Measurements from ENCODE around the gene NRTN. TPM values are rescaled to one million over a fixed set of nuclear protein-coding genes. Genes with fewer than 3 reads are reported as not detected.
A peak's percentile ranks its signal among the peaks of the same experiment; 100 is the strongest.

The NRTN gene
- total and polyA plus RNA-seq, 2 of the 4 experiments (the other 2 are of a cell fraction) = 0.17 to 0.18 TPM

DNA sequence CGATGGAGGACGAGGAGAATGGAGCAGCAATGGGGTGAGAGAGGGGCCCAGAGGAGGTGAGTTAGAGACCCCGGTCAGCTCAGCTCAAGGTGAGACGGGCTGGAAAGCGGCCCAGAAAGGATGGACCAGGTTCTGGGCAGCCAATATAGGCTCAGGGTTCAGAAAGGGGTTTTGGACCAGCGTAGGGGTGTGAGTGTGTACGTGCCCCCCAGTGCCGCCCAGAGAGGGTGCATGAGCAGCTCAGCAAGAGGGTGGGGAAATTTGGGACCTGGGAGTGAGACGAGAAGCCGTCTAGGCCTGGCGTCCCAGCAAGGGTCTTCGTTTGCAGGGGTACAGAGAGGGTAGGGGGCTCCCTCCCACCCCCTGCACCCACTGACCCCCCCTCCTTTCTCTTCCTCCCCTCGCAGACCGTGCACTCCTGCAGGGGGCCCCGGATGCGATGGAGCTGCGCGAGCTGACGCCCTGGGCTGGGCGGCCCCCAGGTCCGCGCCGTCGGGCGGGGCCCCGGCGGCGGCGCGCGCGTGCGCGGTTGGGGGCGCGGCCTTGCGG is 22.5 kb downstream of the NRTN start:
- H4K5ac ChIP-seq (ENCODE audit: low read depth, low read length) = peak overlapping the region; percentile 81
- H2AK9ac ChIP-seq (replicated peaks; ENCODE audit: low read depth, low read length, poor library complexity) = peak overlapping the region; percentile 58
- H3K79me1 ChIP-seq (ENCODE audit: low read depth in 1 of 2, low read length in 2 of 2) = peaks cover 0 to 6% of the 10 kb centered on the region in 2 experiments; a peak in 2 of 4 replicates
- peak overlapping the region; percentile 79 for H3K4ac ChIP-seq (ENCODE audit: low read depth, low read length)
- no peaks in the 10 kb centered on the region for H4K20me1 ChIP-seq (ENCODE audit: insufficient read depth, low read length)
- POLR2A ChIA-PET (ENCODE audit: unreplicated experiment) = interaction anchor here (0.5 to 0.9 kb wide), 3 partner anchors 23 to 99 kb away, joined by 3 read pairs; no protein-coding TSS in a partner anchor
- in situ Hi-C loops (cut with MboI; ENCODE audit: low sequenced_read_pairs) (no loop called here), dilution Hi-C loops (cut with HindIII; ENCODE audit: low sequenced_read_pairs, unreplicated experiment) (no loop called here), intact Hi-C loops (cut with micrococcal nuclease) (loop anchor here (5.0 kb wide), 1 partner anchor 65 kb away; no protein-coding TSS in a partner anchor)
- H2BK20ac ChIP-seq (ENCODE audit: low read depth, low read length) = no peak overlapping the region
- peaks cover 10% of the 10 kb centered on the region for H3K4me1 ChIP-seq (ENCODE audit: control insufficient read depth, insufficient read depth, low read length)
- no peaks in the 10 kb centered on the region for H3K9me3 ChIP-seq (ENCODE audit: control insufficient read depth, insufficient read depth, low read length)
- peak overlapping the region; percentile 59 for H3K4me3 ChIP-seq (ENCODE audit: insufficient read depth, low read depth, low read length)
- H2AFZ ChIP-seq (replicated peaks; ENCODE audit: low read length, poor library complexity) = peak overlapping the region; percentile 97
- peak overlapping the region; percentile 56; the same call in 1 of the 2 replicates for H3K9ac ChIP-seq (ENCODE audit: low read depth, low read length)
- H3K18ac ChIP-seq (ENCODE audit: low read depth, low read length) = peak overlapping the region; percentile 5; the same call in 1 of the 2 replicates
- H4K8ac ChIP-seq (ENCODE audit: low read depth in 2 of 2, low read length in 2 of 2) = peak overlapping the region; percentile 94 to 97
- H2BK15ac ChIP-seq (ENCODE audit: low read depth, low read length) = no peak overlapping the region
- no peak overlapping the region for H3K27ac ChIP-seq (ENCODE audit: insufficient read depth, low read length)
- no peak overlapping the region for H3K56ac ChIP-seq (ENCODE audit: extremely low read depth, insufficient read depth, low read length)
- H2AK5ac ChIP-seq (ENCODE audit: low read depth, low read length) = peak overlapping the region; percentile 66; the same call in 1 of the 2 replicates
- no peak overlapping the region; the same call in 1 of the 2 replicates for H4K91ac ChIP-seq (ENCODE audit: insufficient read depth, low read depth, low read length)
- H3K9me1 ChIP-seq (ENCODE audit: insufficient read depth, low read length) = peaks cover 4% of the 10 kb centered on the region; the same call in 1 of the 2 replicates
- ATAC-seq (ENCODE audit: low read depth) (no peak), DNase-seq (no peak)
- H3K14ac ChIP-seq (replicated peaks; ENCODE audit: low read depth, low read length) = no peak overlapping the region
- no peak overlapping the region for H3K23ac ChIP-seq (ENCODE audit: low read depth, low read length)
- TF ChIP-seq POLR2A (IDR thresholded peaks at IDR 0.05; ENCODE audit: low read depth, low read length) = no peak
- TF ChIP-seq RFX5 (IDR thresholded peaks at IDR 0.05; ENCODE audit: low read depth, low read length) = no peak
- no peak for TF ChIP-seq RAD21 (IDR thresholded peaks at IDR 0.05; ENCODE audit: low read length)
- H3K36me3 ChIP-seq (ENCODE audit: control insufficient read depth, insufficient read depth, low read length) = no peaks in the 10 kb centered on the region
- H3K27me3 ChIP-seq (ENCODE audit: control insufficient read depth, insufficient read depth, low read length) = no peaks in the 10 kb centered on the region; the same call in 1 of the 2 replicates
- WGBS, 2 experiments (ENCODE audit: extremely low coverage in 2 of 2, insufficient read length in 1 of 2) = 15% methylated on average over 18 of the region's 37 CpGs; no CpG with 5 or more reads in 1 of the 2 experiments
- H2BK120ac ChIP-seq (ENCODE audit: low read depth, low read length) = no peak overlapping the region
- BruUV-seq (replicated peaks) = no TSS peak
- no peak overlapping the region for H2BK5ac ChIP-seq (ENCODE audit: low read depth, low read length, poor library complexity, severe bottlenecking)
- CTCF ChIA-PET = interaction anchor here (0.9 to 2.2 kb wide), 2 partner anchors 23 to 63 kb away, joined by 3 to 7 read pairs; no protein-coding TSS in a partner anchor
- peak overlapping the region; percentile 46; the same call in 1 of the 2 replicates for H3K4me2 ChIP-seq (ENCODE audit: low read depth, low read length)

All from IMR-90 (cell line).